Stimulated activated CD4-positive, alpha-beta T cell treated with anti-CD3 and anti-CD28 coated beads, Interleukin-4, amount 100 ng/mL, for 24 hours (primary cell): ENCODE data around the gene HELZ2.
A peak's percentile ranks its signal among the peaks of the same experiment; 100 is the strongest.

Source experiments
- DNase-seq: peaks from one replicate; pipeline ENCODE4 v3.0.0-alpha.2; 2020

HELZ2 gene

DNA sequence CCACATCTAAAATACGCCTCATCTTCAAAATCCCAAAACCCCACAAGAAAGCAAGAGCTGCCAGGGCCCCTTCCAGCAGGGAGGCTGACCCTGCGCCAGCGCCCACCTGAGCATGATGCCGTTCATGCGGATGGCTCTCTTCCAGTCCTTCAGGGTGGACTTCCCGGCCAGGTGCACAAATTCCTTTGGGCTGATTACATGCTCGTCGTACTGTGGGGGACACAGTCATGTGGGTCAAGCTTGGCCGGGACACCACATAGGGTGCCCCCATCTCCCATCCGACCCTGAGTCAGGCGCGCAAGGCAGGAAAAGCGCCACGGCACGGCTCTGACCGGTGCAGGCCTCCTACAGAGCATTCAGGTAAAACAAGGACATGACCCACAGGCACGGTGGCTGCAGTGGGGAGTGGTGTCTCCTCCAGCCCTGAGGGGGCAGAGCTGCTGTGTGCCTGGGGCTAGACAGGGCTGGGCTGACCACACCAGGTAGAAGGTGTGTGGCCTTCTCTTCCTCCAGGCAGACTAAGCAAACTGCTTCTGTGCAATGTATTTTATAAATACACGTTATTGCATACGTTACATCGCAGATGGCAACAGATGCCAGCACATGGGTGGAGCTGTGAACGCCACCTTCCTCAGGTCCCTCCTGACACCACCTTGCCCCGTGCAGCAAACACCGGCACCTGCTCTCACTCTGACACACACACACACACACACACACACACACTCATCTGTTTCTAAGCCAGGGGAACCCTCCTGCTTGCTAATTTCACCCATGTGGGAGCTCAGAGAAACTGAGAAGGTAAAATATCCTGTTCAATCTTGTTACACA lies 23.8 kb upstream of the HELZ2 start:
- no peak for DNase-seq

DNA sequence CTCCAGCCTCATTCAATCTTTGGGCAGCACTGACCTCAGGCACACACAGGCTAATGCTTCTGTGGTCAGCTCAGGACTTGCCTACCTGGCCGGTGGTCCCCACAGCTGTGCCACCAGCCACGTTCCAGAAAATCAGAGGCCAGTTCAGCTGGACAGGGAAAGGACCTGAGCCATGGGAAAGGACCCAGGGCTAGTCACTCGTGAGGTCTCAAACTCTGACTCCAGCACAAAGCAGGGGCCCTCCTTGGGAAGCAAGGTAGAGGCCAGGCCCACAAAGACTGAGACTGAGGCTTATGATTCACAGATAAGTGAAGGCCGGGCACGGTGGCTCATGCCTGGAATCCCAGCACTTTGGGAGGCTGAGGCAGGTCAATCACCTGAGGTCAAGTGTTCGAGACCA lies 22.4 kb upstream of the HELZ2 start:
- no peak for DNase-seq

DNA sequence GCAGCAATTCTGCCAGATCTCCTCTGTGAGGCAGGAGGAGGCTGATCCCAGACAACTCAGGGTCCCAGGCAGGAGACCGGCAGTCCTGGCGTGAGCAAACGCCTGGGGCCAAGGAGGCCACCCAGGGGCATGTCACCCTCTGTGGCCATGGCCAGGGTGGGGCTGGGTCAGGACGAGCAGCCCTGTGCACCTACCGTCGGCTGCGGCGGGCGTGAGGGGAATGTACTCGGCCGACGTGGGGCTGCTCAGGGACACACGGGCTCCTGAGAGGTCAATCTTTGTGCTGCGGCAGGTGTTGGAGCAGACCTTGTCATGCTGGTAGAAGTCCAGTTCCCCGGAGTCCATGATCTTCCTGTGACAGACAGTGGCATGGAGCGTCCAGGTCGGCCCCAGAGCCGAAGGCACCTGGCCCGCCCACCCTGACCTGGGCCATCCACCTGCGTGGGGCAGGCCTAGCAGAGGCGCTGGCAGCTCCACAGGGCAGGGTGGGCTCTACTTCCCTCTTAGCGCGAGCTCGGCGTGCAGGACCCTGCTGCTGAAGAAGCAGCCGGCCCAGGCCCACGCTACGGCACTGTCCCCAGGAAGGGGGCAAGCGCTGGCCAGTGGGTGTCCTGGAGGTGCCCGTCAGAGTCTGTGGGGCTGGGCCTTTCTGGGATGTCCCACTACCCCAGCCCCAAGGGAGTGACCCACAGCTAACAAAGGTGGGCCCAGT lies 21.5 kb upstream of the HELZ2 start:
- no peak for DNase-seq

DNA sequence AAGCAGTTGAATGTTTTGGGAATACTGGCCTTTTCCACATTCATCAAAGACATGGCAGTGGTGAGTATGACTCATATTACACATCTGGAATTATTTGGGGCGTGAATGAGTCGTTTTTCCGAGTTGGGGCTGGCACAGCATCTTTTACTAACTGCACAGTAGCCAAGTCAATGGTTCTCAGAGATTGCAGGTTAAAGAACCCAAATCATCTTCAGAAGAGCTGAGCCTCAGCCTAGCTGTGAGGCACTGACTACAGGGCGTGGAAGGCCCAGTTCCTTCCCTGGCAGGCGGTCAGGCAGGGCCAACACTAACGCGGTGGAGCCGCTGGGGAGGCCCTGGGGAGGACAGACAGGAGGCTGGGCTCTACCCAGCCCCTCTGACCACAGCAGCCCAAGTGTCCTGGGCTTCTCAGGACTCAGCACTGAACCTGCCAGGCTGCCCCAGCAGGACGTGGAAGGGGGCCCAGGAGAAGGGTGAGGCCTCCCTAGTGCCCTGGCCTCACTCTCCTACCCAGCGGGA lies 20.1 kb upstream of the HELZ2 start:
- no peak for DNase-seq

DNA sequence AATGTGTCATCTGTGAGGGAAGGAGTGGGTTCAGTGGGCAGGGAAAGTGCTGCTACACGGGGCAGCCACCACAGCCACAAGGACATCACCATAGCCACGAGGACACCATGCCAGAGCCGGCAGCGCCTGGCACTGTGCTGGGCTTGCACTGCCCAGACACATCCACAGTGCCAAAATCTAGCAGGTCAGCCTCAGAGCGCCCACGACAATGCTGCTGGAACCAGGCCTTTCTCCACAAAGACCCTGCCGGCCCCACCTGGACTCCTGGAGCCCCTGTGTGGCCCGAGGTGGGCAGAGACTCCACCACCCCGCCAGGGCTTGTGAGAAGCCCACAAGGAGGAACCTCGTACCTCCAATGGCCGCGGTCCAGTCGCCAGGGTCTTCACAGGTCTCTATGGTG lies 18.6 kb upstream of the HELZ2 start:
- DNase-seq: no peak

DNA sequence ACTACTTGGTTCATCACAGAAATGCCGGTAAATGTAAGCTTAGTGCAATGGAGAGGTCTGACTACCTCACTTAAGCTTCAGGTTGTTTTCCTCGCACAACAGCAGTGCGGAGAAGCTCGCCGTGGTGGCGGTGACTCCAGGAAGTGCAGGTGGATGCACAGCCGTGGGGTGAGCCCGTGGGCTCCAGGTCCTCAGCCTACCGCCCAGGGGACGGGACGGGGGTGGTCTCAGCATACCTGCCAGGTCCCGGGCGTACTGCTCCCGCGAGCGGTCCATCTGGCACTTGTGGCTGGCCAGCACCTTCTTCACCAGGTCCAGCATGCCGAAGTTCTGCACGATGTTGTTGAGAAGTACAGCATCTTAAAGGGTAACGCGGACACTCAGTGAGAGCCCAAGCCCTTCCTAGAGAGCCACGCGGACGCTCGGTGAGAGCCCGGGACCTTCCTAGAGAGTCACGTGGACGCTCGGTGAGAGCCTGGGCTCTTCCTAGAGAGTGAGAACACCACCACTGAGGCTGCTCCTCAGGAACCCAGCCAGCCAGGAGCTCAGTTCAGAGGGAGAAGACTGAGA lies 17.8 kb upstream of the HELZ2 start:
- no peak for DNase-seq

DNA sequence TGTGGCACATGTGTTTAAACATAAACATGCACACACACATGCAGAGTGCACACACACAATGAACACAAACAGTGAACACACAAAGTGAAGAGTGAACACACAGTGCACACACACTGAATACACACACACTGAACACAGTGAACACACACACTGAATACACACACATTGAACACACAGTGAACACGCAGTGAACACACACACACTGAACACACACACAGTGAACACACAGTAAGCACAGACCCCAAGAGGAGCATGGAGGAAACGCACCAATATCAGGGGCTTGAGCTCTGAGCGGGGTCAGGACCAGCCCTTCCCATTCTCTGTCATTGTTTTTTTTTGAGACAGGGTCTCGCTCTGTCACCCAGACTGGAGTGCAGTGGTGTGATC lies 17.1 kb upstream of the HELZ2 start:
- DNase-seq: no peak

DNA sequence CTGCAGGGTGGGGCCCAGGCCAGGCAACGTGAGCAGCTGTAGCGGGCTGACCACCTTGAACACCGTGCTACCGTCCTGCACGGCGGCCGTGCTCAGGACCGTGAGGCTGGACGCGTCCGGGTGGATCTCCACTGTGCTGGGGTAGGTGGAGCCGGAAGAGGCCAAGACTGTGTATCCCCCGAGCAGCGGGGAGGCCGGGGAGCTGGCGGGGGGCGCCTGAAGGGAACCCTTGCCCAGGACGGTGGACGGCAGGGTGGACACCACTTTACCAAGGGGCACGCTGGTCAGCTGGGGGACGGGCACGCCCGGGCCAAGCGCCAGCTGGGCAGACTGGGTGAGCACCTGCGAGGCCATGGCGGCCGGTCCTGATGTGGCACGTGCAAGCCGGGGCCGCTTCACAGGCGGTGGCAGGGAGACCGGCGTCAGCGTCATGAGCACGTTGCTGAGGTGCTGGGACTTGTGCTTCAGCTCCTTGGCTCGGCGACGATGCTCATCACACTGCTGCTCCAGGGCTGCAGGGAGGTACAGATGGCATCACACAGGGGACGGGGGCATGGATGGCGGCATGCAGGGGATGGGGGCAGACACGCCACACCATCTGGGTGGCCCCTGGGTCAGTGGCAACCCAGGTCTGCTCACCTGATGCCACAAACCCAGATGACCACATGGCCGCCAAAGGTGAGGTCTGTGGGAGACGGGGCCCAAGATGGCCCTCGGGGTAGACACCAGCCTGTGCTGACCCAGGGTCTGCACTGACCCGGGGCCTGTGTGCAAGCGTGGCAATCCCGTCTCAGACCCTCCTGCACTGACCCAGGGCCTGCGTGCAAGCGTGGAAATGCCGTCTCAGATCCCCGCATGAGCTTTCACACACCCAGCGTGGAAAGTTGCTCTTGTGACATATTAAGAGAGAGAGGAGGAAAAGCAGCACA lies 16.4 kb upstream of the HELZ2 start:
- DNase-seq: no peak

DNA sequence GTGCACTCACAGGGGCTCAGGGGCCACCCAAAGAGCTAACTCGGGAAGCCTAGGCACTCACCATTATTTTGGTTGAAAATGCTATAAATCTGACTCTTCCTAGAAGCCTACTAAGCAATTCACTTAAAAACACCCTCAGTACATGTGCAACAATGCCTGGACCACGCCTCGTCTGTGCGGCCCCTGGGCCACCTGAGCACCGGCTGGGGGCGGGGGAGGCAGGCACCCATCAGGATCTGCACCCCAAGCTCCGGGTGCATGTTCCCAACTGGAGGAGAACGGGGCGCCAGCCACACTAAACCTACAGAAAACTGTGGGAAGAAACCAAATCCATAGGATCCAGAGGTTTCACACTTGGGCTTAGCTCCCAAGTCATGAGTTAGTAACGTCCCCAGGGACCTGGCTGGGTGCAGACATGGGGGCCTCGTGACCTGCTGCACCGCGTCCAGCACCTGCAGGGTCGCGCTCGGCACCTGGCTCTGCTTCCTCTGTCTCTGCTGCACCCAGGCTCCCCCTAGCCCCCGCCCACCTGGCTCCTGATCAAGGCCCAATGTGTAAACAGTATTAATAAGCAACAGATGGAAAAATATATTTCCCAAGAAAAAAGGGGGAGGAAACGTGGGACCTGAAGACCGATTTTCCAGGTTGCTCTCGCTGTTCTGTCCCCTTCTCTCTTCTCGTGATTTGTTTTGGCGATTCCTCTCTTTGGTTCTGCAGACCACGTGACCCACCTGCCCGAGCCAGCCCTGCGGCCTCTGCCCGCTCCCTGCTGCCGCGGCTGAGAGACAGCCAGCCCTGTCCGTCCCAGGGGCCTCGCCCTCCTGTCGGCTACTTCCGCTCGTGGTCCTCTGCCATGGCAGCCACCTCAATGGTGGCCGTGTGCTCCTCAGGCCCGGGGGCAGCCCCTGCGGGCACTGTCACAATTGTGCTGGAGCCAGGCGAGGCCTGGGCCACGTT lies 15.5 kb upstream of the HELZ2 start:
- no peak for DNase-seq

DNA sequence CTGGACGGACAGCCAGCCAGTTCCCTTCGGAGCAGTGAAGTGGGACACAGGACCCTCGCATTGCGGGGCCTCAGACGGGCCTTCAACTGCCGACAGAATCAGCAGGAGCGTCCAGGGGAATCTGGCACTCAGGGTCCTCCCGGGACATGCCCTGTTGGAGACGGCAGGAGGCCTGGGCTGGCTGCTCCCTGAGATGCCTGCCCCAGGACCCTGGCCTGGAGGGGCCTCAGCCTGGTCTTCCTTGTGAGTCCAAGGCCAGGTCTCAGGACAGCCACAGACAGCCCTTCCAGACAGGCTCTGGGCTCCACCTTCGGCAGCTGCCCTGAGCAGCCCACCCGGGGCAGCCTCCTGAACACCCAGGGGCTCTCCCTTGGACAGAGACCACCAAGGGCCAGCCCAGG lies 14.6 kb upstream of the HELZ2 start:
- DNase-seq: no peak

DNA sequence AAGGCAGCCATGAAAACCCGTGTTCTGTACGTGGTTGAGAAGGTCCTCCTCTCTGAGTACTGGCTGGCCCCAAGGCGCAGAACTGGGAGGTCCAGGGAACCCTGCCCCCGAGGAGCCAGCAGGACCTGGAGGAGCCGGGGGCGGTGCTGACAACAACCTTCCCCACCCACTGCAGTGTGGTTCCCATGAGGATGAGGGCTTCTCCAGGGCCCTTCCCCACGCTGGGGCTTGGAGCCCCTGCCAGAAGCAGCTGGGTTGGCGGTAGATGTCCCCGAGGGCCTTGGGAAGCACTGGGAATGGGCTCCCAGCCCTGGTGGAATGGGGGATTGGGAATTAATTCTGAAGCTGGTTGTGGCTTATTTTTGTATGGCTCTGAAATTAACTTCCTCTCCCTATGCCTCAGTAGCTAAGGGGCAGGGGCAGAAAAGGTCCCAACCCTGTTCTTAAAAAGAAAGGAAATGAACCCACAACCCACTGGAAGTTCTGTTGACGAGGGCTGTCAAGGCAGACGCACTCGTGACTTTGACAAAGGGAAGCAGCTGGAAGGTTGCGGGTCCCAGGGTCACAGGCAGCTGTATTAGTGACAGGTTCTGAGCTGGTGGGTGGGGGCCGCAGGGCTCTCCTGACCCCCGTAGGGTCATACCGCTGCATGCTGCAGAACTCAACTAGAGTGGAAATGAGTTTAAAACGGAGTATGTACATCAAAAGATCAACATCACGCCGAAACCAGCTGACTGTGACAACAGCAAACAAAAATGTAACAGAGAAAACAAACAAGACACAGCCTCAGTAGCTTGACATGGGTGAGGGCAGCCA lies 13.9 kb upstream of the HELZ2 start:
- DNase-seq: no peak

DNA sequence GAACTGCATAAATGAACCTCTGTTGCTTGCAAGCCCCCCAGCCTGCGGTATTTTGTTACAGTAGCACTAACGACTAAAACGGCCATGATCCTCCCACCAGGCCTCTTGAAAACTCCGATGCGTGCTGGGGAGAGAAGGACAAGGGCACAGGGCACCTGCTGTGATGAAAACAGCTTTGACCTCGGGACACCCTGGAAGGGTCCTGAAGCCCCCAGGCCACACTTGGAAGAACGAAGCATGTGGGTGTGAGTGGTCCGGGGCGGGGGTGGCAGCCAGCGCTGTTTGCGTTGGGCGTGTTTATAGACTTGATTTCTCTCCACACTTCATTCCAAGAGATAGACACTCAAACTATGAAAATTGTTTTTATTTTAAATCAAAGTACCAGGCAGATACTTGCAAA lies 13.2 kb upstream of the HELZ2 start:
- DNase-seq: no peak

DNA sequence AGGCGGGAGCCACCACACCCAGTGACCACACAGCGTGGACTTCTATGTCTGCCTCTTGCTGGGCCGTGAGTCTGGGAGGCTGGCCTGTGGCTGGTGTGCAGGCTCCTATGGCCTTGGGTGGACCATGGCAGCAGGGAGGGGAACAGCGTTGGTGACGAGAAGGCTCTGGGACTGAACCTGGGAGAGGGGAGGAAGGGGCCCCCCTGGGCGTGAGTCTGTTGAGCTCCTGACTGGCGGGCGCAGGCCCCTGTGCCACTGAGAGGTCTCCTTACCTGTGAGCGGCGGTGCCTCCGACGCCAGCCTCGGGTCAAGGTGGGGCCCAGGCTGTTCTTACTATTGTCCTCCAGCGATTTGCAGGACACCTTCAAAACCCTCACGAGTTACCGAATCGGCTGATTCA lies 12.8 kb upstream of the HELZ2 start:
- DNase-seq: no peak

DNA sequence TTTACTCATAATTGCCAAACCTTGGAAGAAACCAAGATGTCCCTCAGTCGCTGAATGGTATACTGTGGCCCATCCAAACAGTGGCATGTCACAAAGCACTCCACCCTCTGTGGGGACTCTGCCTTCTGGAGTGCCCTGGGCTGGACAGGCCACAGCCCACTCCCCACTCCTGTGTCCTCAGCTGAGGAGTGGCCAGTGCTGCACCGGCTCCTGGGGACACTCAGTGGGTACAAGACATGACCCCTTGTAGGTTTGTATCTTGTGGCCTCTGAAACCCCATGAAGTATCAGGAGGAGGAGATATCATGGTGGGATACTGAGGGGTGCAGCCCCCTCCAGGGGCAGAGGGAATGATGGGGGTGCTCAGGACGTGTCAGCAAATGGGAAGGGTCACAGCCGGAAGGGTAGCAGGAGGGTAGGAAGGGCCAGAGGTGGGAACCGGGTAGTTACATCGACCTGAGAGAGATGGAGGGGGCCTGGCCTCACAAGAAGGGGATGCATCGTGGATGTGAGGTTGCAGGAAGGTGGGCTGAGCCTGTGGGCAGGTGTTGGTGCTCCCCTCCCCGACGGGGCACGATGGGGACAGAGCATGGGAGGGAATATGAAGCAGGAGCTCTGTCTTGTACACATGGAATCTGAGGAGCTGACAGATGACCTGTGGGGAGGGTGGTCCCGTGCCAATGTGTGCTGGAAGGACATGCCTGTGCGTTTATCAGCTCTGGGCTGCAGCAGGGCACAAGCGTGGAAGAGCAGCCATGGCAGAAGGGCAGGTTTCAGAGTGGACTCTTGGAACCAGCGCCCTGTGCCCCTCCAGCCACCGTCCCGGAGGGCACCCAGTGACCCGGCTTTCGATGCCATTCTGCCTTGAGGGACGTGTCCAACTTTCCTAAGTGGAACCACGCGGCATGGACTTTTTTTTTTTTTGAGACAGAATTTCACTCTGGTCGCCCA lies 11.9 kb upstream of the HELZ2 start:
- no peak for DNase-seq

DNA sequence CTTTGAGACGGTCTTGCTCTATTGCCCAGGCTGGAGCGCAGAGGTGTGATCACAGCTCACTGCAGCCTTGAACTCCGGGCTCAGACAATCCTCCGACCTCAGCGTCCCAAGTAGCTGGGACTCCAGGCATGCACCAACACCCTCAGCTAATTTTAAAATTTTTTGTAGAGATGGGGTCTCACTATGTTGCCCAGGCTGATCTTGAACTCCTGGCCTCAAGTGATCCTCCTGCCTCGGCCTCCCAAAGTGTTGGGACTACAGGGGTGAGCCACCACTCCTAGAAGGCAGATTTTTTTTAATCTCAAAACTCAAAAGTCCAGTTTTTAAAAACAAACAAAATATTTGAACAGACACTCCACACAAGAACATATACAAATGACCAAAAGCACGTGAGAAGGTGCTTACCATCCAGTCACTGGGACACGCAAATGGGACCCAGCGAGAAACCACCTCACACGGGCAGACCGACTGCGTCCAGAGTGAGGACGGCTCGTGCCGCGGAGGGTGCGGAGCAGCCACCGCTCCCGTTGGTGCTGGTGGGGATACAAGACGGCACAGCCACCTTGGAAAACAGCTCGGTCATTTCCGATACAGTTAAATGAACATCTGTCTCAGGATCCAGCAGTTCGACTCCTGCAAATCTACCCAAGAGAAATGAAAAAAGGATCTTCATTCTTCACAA lies 8.5 kb upstream of the HELZ2 start:
- no peak for DNase-seq

DNA sequence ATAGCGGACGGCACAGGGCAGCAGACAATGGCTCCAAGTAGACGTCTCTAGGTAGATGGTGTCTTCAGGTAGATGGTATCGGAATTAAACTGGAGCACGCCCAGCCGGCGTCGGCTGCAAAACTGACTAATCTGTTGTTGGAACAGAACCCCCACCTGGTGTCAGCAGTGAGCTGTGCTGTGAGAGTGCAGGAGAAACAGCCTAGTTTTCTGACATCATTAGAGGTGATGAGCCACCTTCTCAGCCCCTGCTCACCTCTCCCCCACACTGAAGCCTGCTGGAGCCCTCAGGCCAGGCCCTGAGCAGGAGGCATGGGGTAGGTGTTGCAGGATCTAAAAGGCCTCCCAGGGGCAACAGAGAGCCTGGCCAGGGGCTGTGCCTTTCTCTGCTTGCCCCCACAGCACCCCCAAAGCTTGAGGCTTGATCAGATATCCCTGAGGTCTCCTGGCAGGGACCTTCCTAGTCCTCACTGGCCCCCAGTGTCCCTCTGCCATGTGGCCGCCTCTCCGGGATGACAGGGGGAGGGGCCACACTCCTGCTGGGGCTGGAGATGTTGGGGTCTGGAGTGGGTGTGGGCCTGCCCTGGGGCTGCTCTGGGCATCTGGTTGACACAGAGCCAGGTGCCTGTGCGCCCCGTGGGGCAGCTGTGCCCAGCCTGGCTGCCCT lies 6.9 kb upstream of the HELZ2 start:
- DNase-seq: peak; percentile 72

DNA sequence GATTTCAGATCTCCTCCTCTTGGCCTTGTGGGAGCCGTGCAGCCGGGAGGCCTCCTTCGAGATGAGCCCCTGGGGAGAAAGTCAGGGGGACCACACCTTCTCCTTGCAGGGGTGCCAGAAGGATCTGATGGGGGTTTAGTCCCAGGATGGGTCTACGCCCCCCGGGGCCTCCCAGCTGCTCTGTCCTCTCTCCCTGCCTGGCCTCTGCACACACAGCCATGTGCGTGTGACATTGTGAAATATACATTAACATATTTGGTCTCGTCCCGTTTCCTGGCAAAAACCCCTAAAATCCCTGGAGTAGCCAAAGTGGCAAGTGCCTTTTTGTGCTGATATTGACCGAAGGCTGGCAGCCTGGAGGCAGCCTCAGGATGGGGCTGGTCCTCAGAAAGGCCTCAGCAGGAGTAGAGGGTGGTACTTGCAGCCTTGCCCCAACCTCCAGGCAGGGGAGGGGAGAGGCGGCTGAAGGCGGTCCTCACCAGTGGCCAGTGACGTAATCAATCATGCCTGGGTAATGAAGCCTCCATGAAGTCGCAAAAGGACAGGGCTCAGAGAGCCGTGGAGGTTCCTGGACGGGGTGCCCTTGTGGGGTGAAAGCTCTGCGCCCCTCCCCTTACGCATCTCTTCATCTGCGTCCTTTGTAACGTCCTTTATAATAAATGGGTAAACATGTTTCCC lies 5.1 kb upstream of the HELZ2 start:
- DNase-seq: no peak
